HepG2 (cell line): ENCODE data around the gene PHYH.

Source experiments
- ARNTL ChIP-seq: sonication (generic); formaldehyde crosslinking; IDR thresholded peaks from 2 replicates; pipeline ENCODE4 v1.4.0; 2020; ENCODE audit warnings: mild to moderate bottlenecking, missing genetic modification reagents
- ATAD3A ChIP-seq: sonication (generic); formaldehyde crosslinking; IDR thresholded peaks from 2 replicates; pipeline ENCODE4 v1.4.0; 2020; ENCODE audit warnings: missing genetic modification reagents
- CTCF ChIP-seq: sonication (generic); formaldehyde crosslinking; IDR thresholded peaks from 2 replicates; pipeline ENCODE4 v1.5.0; 2020; ENCODE audit warnings: mild to moderate bottlenecking, missing genetic modification reagents, moderate library complexity
- MAFF ChIP-seq: IDR thresholded peaks from 2 replicates; pipeline ENCODE4 v1.6.1; 2011; ENCODE audit warnings: low read depth, low read length, improper control_type of control experiment
- MAFK ChIP-seq, 2 experiments: IDR thresholded peaks in 1 of 2; conservative IDR thresholded peaks in 1 of 2; 2 replicates each; pipeline ENCODE4 v1.6.1; 2011; ENCODE audit warnings: improper control_type of control experiment in 2 of 2, low read length in 2 of 2
- PAF1 ChIP-seq: IDR thresholded peaks from 2 replicates; pipeline ENCODE4 v1.6.1; 2016; ENCODE audit warnings: missing genetic modification reagents, missing compliant biosample characterization
- RELA ChIP-seq: sonication (generic); formaldehyde crosslinking; IDR thresholded peaks from 2 replicates; pipeline ENCODE4 v1.4.0; 2020; ENCODE audit warnings: missing genetic modification reagents
- REST ChIP-seq, 2 experiments: IDR thresholded peaks; 2 replicates each; pipeline ENCODE4 v1.6.1; 2011 to 2012; ENCODE audit warnings: low read length in 2 of 2, borderline replicate concordance in 1 of 2, low read depth in 1 of 2, mild to moderate bottlenecking in 1 of 2, moderate library complexity in 1 of 2
- RFX5 ChIP-seq: IDR thresholded peaks from 2 replicates; pipeline ENCODE4 v1.6.1; 2011; ENCODE audit warnings: low read depth, low read length, improper control_type of control experiment
- SP2 ChIP-seq: sonication (generic); formaldehyde crosslinking; IDR thresholded peaks from 2 replicates; pipeline ENCODE4 v1.5.1; 2020; ENCODE audit warnings: mild to moderate bottlenecking, missing genetic modification reagents
- TCF7 ChIP-seq: sonication (generic); IDR thresholded peaks from 2 replicates; pipeline ENCODE4 v1.6.1; 2016; ENCODE audit warnings: antibody characterized with exemption, low read depth
- ZNF101 ChIP-seq: sonication (generic); formaldehyde crosslinking; IDR thresholded peaks from 2 replicates; pipeline ENCODE4 v1.4.0; 2020; ENCODE audit warnings: mild to moderate bottlenecking, low read depth, missing genetic modification reagents, borderline replicate concordance

- no peak for TF ChIP-seq TCF7
- no peak for TF ChIP-seq PAF1 (CRISPR knock-in tag)
- TF ChIP-seq CTCF (CRISPR knock-in tag): no peak
- TF ChIP-seq ATAD3A (CRISPR knock-in tag): no peak
- no peak for TF ChIP-seq ZNF101 (CRISPR knock-in tag)
- TF ChIP-seq MAFF: no peak
- no peak for TF ChIP-seq RFX5
- no peak for TF ChIP-seq ARNTL (CRISPR knock-in tag)
- TF ChIP-seq RELA (CRISPR knock-in tag): no peak
- TF ChIP-seq MAFK (conservative IDR thresholded peaks at IDR 0.05 in 1 of 2, IDR thresholded peaks at IDR 0.05 in 1 of 2; ENCODE audit: low read length in 2 of 2): no peak
- no peak for TF ChIP-seq SP2 (CRISPR knock-in tag)
- no peak for TF ChIP-seq REST (IDR thresholded peaks at IDR 0.05; ENCODE audit: borderline replicate concordance in 1 of 2, low read depth in 1 of 2, low read length in 2 of 2)
These were observed 68.1 kb downstream of the PHYH start for GRCh38 chr10:13231808-13232207.
